ENCODE data around the gene EPN2. TPM values are rescaled to one million over a fixed set of nuclear protein-coding genes. Genes with fewer than 3 reads are reported as not detected.

Gene EPN2
- total RNA-seq, 1 experiment from 2014 or later = 57.8 TPM

GRCh38 chr17:19348081-19348650, 111.0 kb downstream of the EPN2 start:
- H4K8ac ChIP-seq (replicated peaks; ENCODE audit: insufficient read length, low read depth, low read length) = no peak overlapping the region
- H3K9me3 Mint-ChIP-seq = no peaks in the 10 kb centered on the region
- no peak overlapping the region for H3K27ac ChIP-seq (ENCODE audit: insufficient read length, low read depth, low read length)
- H3K23me2 ChIP-seq (ENCODE audit: insufficient read length, low read depth, low read length, poor library complexity, severe bottlenecking) = no peaks in the 10 kb centered on the region
- H3K4me3 Mint-ChIP-seq = no peak overlapping the region
- H3K36me3 Mint-ChIP-seq (ENCODE audit: insufficient read depth in 1 of 3, low read depth in 3 of 3) = peaks cover 6 to 26% (median 20%) of the 10 kb centered on the region in 3 experiments; a peak in 6 of 7 replicates
- no peak for DNase-seq
- H4K91ac ChIP-seq (ENCODE audit: insufficient read length, low read depth, low read length) = no peak overlapping the region
- H3K79me1 ChIP-seq (ENCODE audit: insufficient read depth, low read depth, low read length, poor library complexity, severe bottlenecking) = no peaks in the 10 kb centered on the region
- H3K23ac ChIP-seq (ENCODE audit: insufficient read length, low read depth, low read length) = no peak overlapping the region
- no peaks in the 10 kb centered on the region for H3K79me2 ChIP-seq (ENCODE audit: insufficient read depth, low read length)
- H2BK12ac ChIP-seq (ENCODE audit: insufficient read length, low read depth, low read length) = no peak overlapping the region
- no peaks in the 10 kb centered on the region for H4K20me1 ChIP-seq (ENCODE audit: control insufficient read depth, insufficient read depth, insufficient read length)
- no peak overlapping the region for H3K9ac ChIP-seq (ENCODE audit: extremely low read depth, insufficient read length, low read length)
- H3K4me2 ChIP-seq (ENCODE audit: insufficient read depth, insufficient read length, low read length) = no peak overlapping the region
- no peak overlapping the region for H3K14ac ChIP-seq (ENCODE audit: insufficient read depth, low read length)
- no CpG with 5 or more reads among the region's 9 CpGs for WGBS (ENCODE audit: extremely low coverage, insufficient read length, low lambda C conversion rate)
- no peak overlapping the region for H2AFZ ChIP-seq (ENCODE audit: low read length)
- no peak overlapping the region for H3K56ac ChIP-seq (ENCODE audit: insufficient read length, low read depth, low read length)
- TF ChIP-seq CTCF (conservative IDR thresholded peaks at IDR 0.05) = no peak
- no peak overlapping the region for H2BK5ac ChIP-seq (ENCODE audit: insufficient read length, low read length)
- H4K5ac ChIP-seq (ENCODE audit: insufficient read length, low read depth, low read length) = no peak overlapping the region
- no peak overlapping the region for H3K18ac ChIP-seq (ENCODE audit: insufficient read length, low read depth, low read length)
- H3T11ph ChIP-seq (ENCODE audit: low read length) = no peak overlapping the region
- H3K4ac ChIP-seq (ENCODE audit: low read depth, low read length) = no peak overlapping the region
- H3K27ac Mint-ChIP-seq = no peak overlapping the region
- H2AK5ac ChIP-seq (ENCODE audit: insufficient read length, low read length) = no peak overlapping the region
- 0 out of 4 replicates have a peak, but pooled peaks cover 0 to 4% of the 10 kb centered on the region in 2 experiments for H3K4me1 Mint-ChIP-seq
- no peaks in the 10 kb centered on the region for H3K4me1 ChIP-seq (ENCODE audit: insufficient read depth, low read length)
- H3K9me3 ChIP-seq (ENCODE audit: control insufficient read depth, low read depth, low read length) = no peaks in the 10 kb centered on the region
- no peaks in the 10 kb centered on the region for H3K27me3 ChIP-seq (ENCODE audit: insufficient read depth, low read length)
- no peak overlapping the region for H2BK120ac ChIP-seq (ENCODE audit: low read depth, low read length, poor library complexity, severe bottlenecking)
- H3K27me3 Mint-ChIP-seq (ENCODE audit: low read depth) = no peaks in the 10 kb centered on the region
- no peak overlapping the region for H2BK15ac ChIP-seq (ENCODE audit: low read depth, low read length)
- no peak overlapping the region for H2BK20ac ChIP-seq (ENCODE audit: low read depth, low read length, poor library complexity, severe bottlenecking)

All from H9 (cell line).